ENCODE data around the gene INHA.

The INHA gene

GRCh38 chr2:219615894-219616293, 43.8 kb downstream of the INHA start:
- CTCF ChIA-PET: interaction anchor here (1.1 kb wide), 1 partner anchor 23 kb away, joined by 3 read pairs; no protein-coding TSS in a partner anchor
- DNase-seq (ENCODE audit: extremely low spot score): no peak
- POLR2A ChIA-PET: interaction anchor here (0.8 kb wide), 1 partner anchor 95 kb away, joined by 3 read pairs; no protein-coding TSS in a partner anchor
- no peak for TF ChIP-seq TARDBP (IDR thresholded peaks at IDR 0.05)
- TF ChIP-seq FOXK2 (IDR thresholded peaks at IDR 0.05): no peak
- no peak for TF ChIP-seq BHLHE40 (IDR thresholded peaks at IDR 0.05; ENCODE audit: borderline replicate concordance)
- TF ChIP-seq FOXM1 (IDR thresholded peaks at IDR 0.05; ENCODE audit: borderline replicate concordance): no peak
- no peak for TF ChIP-seq PKNOX1 (IDR thresholded peaks at IDR 0.05)
- TF ChIP-seq LEF1 (IDR thresholded peaks at IDR 0.05; ENCODE audit: borderline replicate concordance): no peak
- TF ChIP-seq SUZ12 (IDR thresholded peaks at IDR 0.05): no peak
- TF ChIP-seq SP1 (IDR thresholded peaks at IDR 0.05): no peak
- TF ChIP-seq CTBP1 (IDR thresholded peaks at IDR 0.05; ENCODE audit: borderline replicate concordance): no peak
- no peak for TF ChIP-seq NFRKB (IDR thresholded peaks at IDR 0.05)
- no peak for TF ChIP-seq FOXA1 (IDR thresholded peaks at IDR 0.05)
- TF ChIP-seq L3MBTL2 (conservative IDR thresholded peaks at IDR 0.05): no peak

- ChIA-PET CTCF (interaction anchor here (1.1 kb wide), 1 partner anchor 22 kb away, joined by 3 read pairs; no protein-coding TSS in a partner anchor), POLR2A (interaction anchor here (0.8 kb wide), 1 partner anchor 96 kb away, joined by 3 read pairs; no protein-coding TSS in a partner anchor)
- TF ChIP-seq ARNT (IDR thresholded peaks at IDR 0.05) (no peak), HDGF (IDR thresholded peaks at IDR 0.05; ENCODE audit: borderline replicate concordance) (no peak), LEF1 (IDR thresholded peaks at IDR 0.05; ENCODE audit: borderline replicate concordance) (no peak), SUZ12 (IDR thresholded peaks at IDR 0.05) (no peak), SP1 (IDR thresholded peaks at IDR 0.05) (no peak), BHLHE40 (IDR thresholded peaks at IDR 0.05; ENCODE audit: borderline replicate concordance) (no peak), NFRKB (IDR thresholded peaks at IDR 0.05) (no peak), ELF4 (IDR thresholded peaks at IDR 0.05) (no peak), FOXA1 (IDR thresholded peaks at IDR 0.05) (no peak), CTBP1 (IDR thresholded peaks at IDR 0.05; ENCODE audit: borderline replicate concordance) (no peak), ZNF384 (IDR thresholded peaks at IDR 0.05) (no peak), FOXM1 (IDR thresholded peaks at IDR 0.05; ENCODE audit: borderline replicate concordance) (no peak), PKNOX1 (IDR thresholded peaks at IDR 0.05) (no peak), FOXK2 (IDR thresholded peaks at IDR 0.05) (no peak), L3MBTL2 (conservative IDR thresholded peaks at IDR 0.05) (no peak), TARDBP (IDR thresholded peaks at IDR 0.05) (no peak)
- DNase-seq (ENCODE audit: extremely low spot score): no peak
Measured at GRCh38 chr2:219616550-219616949, 44.4 kb downstream of the INHA start.

- TF ChIP-seq TARDBP (IDR thresholded peaks at IDR 0.05) (no peak), L3MBTL2 (conservative IDR thresholded peaks at IDR 0.05) (no peak), BHLHE40 (IDR thresholded peaks at IDR 0.05; ENCODE audit: borderline replicate concordance) (no peak), LEF1 (IDR thresholded peaks at IDR 0.05; ENCODE audit: borderline replicate concordance) (no peak), ZNF384 (IDR thresholded peaks at IDR 0.05) (no peak), CTBP1 (IDR thresholded peaks at IDR 0.05; ENCODE audit: borderline replicate concordance) (no peak), FOXK2 (IDR thresholded peaks at IDR 0.05) (no peak), ARNT (IDR thresholded peaks at IDR 0.05) (no peak), PKNOX1 (IDR thresholded peaks at IDR 0.05) (no peak), FOXA1 (IDR thresholded peaks at IDR 0.05) (no peak), ELF4 (IDR thresholded peaks at IDR 0.05) (no peak), NFRKB (IDR thresholded peaks at IDR 0.05) (no peak), HDGF (IDR thresholded peaks at IDR 0.05; ENCODE audit: borderline replicate concordance) (no peak)
- POLR2A ChIA-PET: no interaction called here
- CTCF ChIA-PET: interaction anchor here (0.7 to 1.5 kb wide), 5 partner anchors 62 to 109 kb away, joined by 3 to 5 read pairs (median 3); no protein-coding TSS in a partner anchor
- no peak for DNase-seq (ENCODE audit: extremely low spot score)
Measured at GRCh38 chr2:219618733-219619122, 46.6 kb downstream of the INHA start.

- TF ChIP-seq FOXA1 (IDR thresholded peaks at IDR 0.05) (no peak), BHLHE40 (IDR thresholded peaks at IDR 0.05; ENCODE audit: borderline replicate concordance) (no peak), TARDBP (IDR thresholded peaks at IDR 0.05) (no peak), ARNT (IDR thresholded peaks at IDR 0.05) (no peak), NFRKB (IDR thresholded peaks at IDR 0.05) (no peak)
- no peak for DNase-seq (ENCODE audit: extremely low spot score)
- ChIA-PET CTCF (interaction anchor here (0.6 to 1.9 kb wide), 9 partner anchors 23 to 108 kb away, joined by 3 to 5 read pairs (median 3); no protein-coding TSS in a partner anchor), POLR2A (no interaction called here)
Measured at GRCh38 chr2:219619235-219619634, 47.1 kb downstream of the INHA start.

- POLR2A ChIA-PET: no interaction called here
Measured at GRCh38 chr2:219620546-219620945, 48.4 kb downstream of the INHA start.

More at GRCh38 chr2:219620546-219620945, 48.4 kb downstream of the INHA start:
- TF ChIP-seq L3MBTL2 (conservative IDR thresholded peaks at IDR 0.05) (no peak), SP1 (IDR thresholded peaks at IDR 0.05) (no peak), TARDBP (IDR thresholded peaks at IDR 0.05) (no peak), FOXK2 (IDR thresholded peaks at IDR 0.05) (no peak), BHLHE40 (IDR thresholded peaks at IDR 0.05; ENCODE audit: borderline replicate concordance) (no peak), FOXM1 (IDR thresholded peaks at IDR 0.05; ENCODE audit: borderline replicate concordance) (no peak), PKNOX1 (IDR thresholded peaks at IDR 0.05) (no peak), ELF4 (IDR thresholded peaks at IDR 0.05) (no peak), SUZ12 (IDR thresholded peaks at IDR 0.05) (no peak), HDGF (IDR thresholded peaks at IDR 0.05; ENCODE audit: borderline replicate concordance) (no peak), ARNT (IDR thresholded peaks at IDR 0.05) (no peak), LEF1 (IDR thresholded peaks at IDR 0.05; ENCODE audit: borderline replicate concordance) (no peak), CTBP1 (IDR thresholded peaks at IDR 0.05; ENCODE audit: borderline replicate concordance) (no peak), NFRKB (IDR thresholded peaks at IDR 0.05) (no peak), ZNF384 (IDR thresholded peaks at IDR 0.05) (no peak), FOXA1 (IDR thresholded peaks at IDR 0.05) (no peak)
- no peak for DNase-seq (ENCODE audit: extremely low spot score)
- CTCF ChIA-PET: interaction anchor here (0.7 to 1.9 kb wide), 4 partner anchors 22 to 79 kb away, joined by 3 to 10 read pairs (median 6); no protein-coding TSS in a partner anchor
